ENCODE results near the gene CHCHD10. TPM values are rescaled to one million over a fixed set of nuclear protein-coding genes. Genes with fewer than 3 reads are reported as not detected.

The CHCHD10 gene
- total RNA-seq, 1 experiment from 2014 or later = 155 TPM

GRCh38 chr22:23789638-23790037 lies 21.9 kb upstream of the CHCHD10 start:
- H3K4me1 Mint-ChIP-seq (ENCODE audit: low read depth, unreplicated experiment) = peaks cover 2% of the 10 kb centered on the region
- CTCF ChIA-PET = interaction anchor here (0.8 kb wide), 1 partner anchor 19 kb away, joined by 5 read pairs; no protein-coding TSS in a partner anchor
- no peak overlapping the region for H3K27ac Mint-ChIP-seq (ENCODE audit: unreplicated experiment)
- no peaks in the 10 kb centered on the region for H3K9me3 Mint-ChIP-seq (ENCODE audit: low read depth, unreplicated experiment)
- intact Hi-C loops (cut with micrococcal nuclease; ENCODE audit: unreplicated experiment) = loop anchor here (10.0 kb wide), 1 partner anchor 45 kb away; the partner anchor contains the start of gene DERL3
- no peaks in the 10 kb centered on the region for H3K27me3 Mint-ChIP-seq (ENCODE audit: unreplicated experiment)
- H3K4me3 Mint-ChIP-seq (ENCODE audit: low read depth, unreplicated experiment) = no peak overlapping the region
- no peak for DNase-seq
- no peak for TF ChIP-seq CTCF (IDR thresholded peaks at IDR 0.05; ENCODE audit: unreplicated experiment)
- no TSS peak for BruUV-seq (replicated peaks)
- H3K36me3 Mint-ChIP-seq (ENCODE audit: insufficient read depth, unreplicated experiment) = peaks cover 52% of the 10 kb centered on the region

GRCh38 chr22:23789121-23789520 lies 21.3 kb upstream of the CHCHD10 start:
- no TSS peak for BruUV-seq (replicated peaks)
- Mint-ChIP-seq H3K27me3 (ENCODE audit: unreplicated experiment) (no peaks in the 10 kb centered on the region), H3K4me1 (ENCODE audit: low read depth, unreplicated experiment) (peaks cover 7% of the 10 kb centered on the region), H3K4me3 (ENCODE audit: low read depth, unreplicated experiment) (no peak overlapping the region), H3K9me3 (ENCODE audit: low read depth, unreplicated experiment) (no peaks in the 10 kb centered on the region), H3K27ac (ENCODE audit: unreplicated experiment) (no peak overlapping the region), H3K36me3 (ENCODE audit: insufficient read depth, unreplicated experiment) (peaks cover 47% of the 10 kb centered on the region)
- intact Hi-C loops (cut with micrococcal nuclease; ENCODE audit: unreplicated experiment) = loop anchor here (10.0 kb wide), 1 partner anchor 46 kb away; the partner anchor contains the start of gene DERL3
- CTCF ChIA-PET = no interaction called here
- no peak for TF ChIP-seq CTCF (IDR thresholded peaks at IDR 0.05; ENCODE audit: unreplicated experiment)
- DNase-seq = no peak

GRCh38 chr22:23787910-23788309 lies 20.1 kb upstream of the CHCHD10 start:
- no peak for TF ChIP-seq CTCF (IDR thresholded peaks at IDR 0.05; ENCODE audit: unreplicated experiment)
- CTCF ChIA-PET = no interaction called here
- peaks cover 11% of the 10 kb centered on the region for H3K4me1 Mint-ChIP-seq (ENCODE audit: low read depth, unreplicated experiment)

GRCh38 chr22:23787600-23787896 lies 19.8 kb upstream of the CHCHD10 start:
- no peak for DNase-seq
- CTCF ChIA-PET = no interaction called here
- intact Hi-C loops (cut with micrococcal nuclease; ENCODE audit: unreplicated experiment) = loop anchor here (10.0 kb wide), 1 partner anchor 47 kb away; the partner anchor contains the start of gene DERL3
- Mint-ChIP-seq H3K9me3 (ENCODE audit: low read depth, unreplicated experiment) (no peaks in the 10 kb centered on the region), H3K4me1 (ENCODE audit: low read depth, unreplicated experiment) (peaks cover 11% of the 10 kb centered on the region), H3K27ac (ENCODE audit: unreplicated experiment) (no peak overlapping the region), H3K4me3 (ENCODE audit: low read depth, unreplicated experiment) (peak overlapping the region; percentile 79), H3K27me3 (ENCODE audit: unreplicated experiment) (no peaks in the 10 kb centered on the region), H3K36me3 (ENCODE audit: insufficient read depth, unreplicated experiment) (peaks cover 36% of the 10 kb centered on the region)
- BruUV-seq (replicated peaks) = no TSS peak
- no peak for TF ChIP-seq CTCF (IDR thresholded peaks at IDR 0.05; ENCODE audit: unreplicated experiment)

More at GRCh38 chr22:23787910-23788309, 20.1 kb upstream of the CHCHD10 start:
- Mint-ChIP-seq H3K4me3 (ENCODE audit: low read depth, unreplicated experiment) (peak overlapping the region; percentile 79), H3K9me3 (ENCODE audit: low read depth, unreplicated experiment) (no peaks in the 10 kb centered on the region), H3K27me3 (ENCODE audit: unreplicated experiment) (no peaks in the 10 kb centered on the region), H3K27ac (ENCODE audit: unreplicated experiment) (no peak overlapping the region), H3K36me3 (ENCODE audit: insufficient read depth, unreplicated experiment) (peaks cover 38% of the 10 kb centered on the region)
- DNase-seq = no peak
- TSS peak; percentile 64 for BruUV-seq (replicated peaks)
- intact Hi-C loops (cut with micrococcal nuclease; ENCODE audit: unreplicated experiment) = loop anchor here (10.0 kb wide), 1 partner anchor 47 kb away; the partner anchor contains the start of gene DERL3

Measured in Calu3 (cell line).